ENCODE measurements around the gene PTPN7.
"Not testable (repeated sequence)": the region's sequence is repeated elsewhere in the genome, so short reads cannot be mapped to it uniquely, and the experiment has no call there.

The PTPN7 gene

GRCh38 chr1:202168861-202169260, 8.5 kb upstream of the PTPN7 start:
- Histone ChIP-seq H3K9ac (ENCODE audit: low read length) (no peak overlapping the region), H3K9me2 (replicated peaks; ENCODE audit: insufficient read depth, low read length) (no peaks in the 10 kb centered on the region), H3K9me3 (replicated peaks; ENCODE audit: insufficient read depth, low read length) (no peaks in the 10 kb centered on the region), H3F3A (ENCODE audit: insufficient read depth, low read length) (no peaks in the 10 kb centered on the region), H3K4me3 (ENCODE audit: low read length) (no peak overlapping the region), H3K36me3 (replicated peaks; ENCODE audit: insufficient read depth, low read length) (no peaks in the 10 kb centered on the region), H3K79me2 (ENCODE audit: low read length) (no peaks in the 10 kb centered on the region), H3K27ac (ENCODE audit: low read length) (no peak overlapping the region), H3K4me1 (ENCODE audit: low read length) (no peaks in the 10 kb centered on the region), H3K27me3 (replicated peaks; ENCODE audit: insufficient read depth, low read length) (no peaks in the 10 kb centered on the region), H4K20me1 (ENCODE audit: insufficient read depth, low read length) (no peaks in the 10 kb centered on the region), H3K4me2 (ENCODE audit: low read depth, low read length) (no peak overlapping the region), H2AFZ (ENCODE audit: low read length) (no peak overlapping the region)
- DNase-seq = no peak
- TF ChIP-seq EZH2phosphoT487 (IDR thresholded peaks at IDR 0.05; ENCODE audit: low read length) (no peak), CTCF (IDR thresholded peaks at IDR 0.05; ENCODE audit: low read length) (no peak), EZH2 (optimal IDR thresholded peaks at IDR 0.05; ENCODE audit: low read depth, low read length) (no peak)

- Histone ChIP-seq H4K20me1 (ENCODE audit: insufficient read depth, low read length) (no peaks in the 10 kb centered on the region), H3K9ac (ENCODE audit: low read length) (no peak overlapping the region), H2AFZ (ENCODE audit: low read length) (no peak overlapping the region), H3K4me1 (ENCODE audit: low read length) (no peaks in the 10 kb centered on the region), H3K9me3 (replicated peaks; ENCODE audit: insufficient read depth, low read length) (no peaks in the 10 kb centered on the region), H3K4me3 (ENCODE audit: low read length) (no peak overlapping the region), H3K4me2 (ENCODE audit: low read depth, low read length) (no peak overlapping the region), H3K27me3 (replicated peaks; ENCODE audit: insufficient read depth, low read length) (no peaks in the 10 kb centered on the region), H3K36me3 (replicated peaks; ENCODE audit: insufficient read depth, low read length) (no peaks in the 10 kb centered on the region), H3K27ac (ENCODE audit: low read length) (no peak overlapping the region), H3F3A (ENCODE audit: insufficient read depth, low read length) (no peaks in the 10 kb centered on the region), H3K79me2 (ENCODE audit: low read length) (no peaks in the 10 kb centered on the region), H3K9me2 (replicated peaks; ENCODE audit: insufficient read depth, low read length) (no peaks in the 10 kb centered on the region)
- DNase-seq = no peak
- TF ChIP-seq EZH2phosphoT487 (IDR thresholded peaks at IDR 0.05; ENCODE audit: low read length) (no peak), EZH2 (optimal IDR thresholded peaks at IDR 0.05; ENCODE audit: low read depth, low read length) (no peak), CTCF (IDR thresholded peaks at IDR 0.05; ENCODE audit: low read length) (no peak)
Observed at GRCh38 chr1:202167708-202168415, 7.5 kb upstream of the PTPN7 start.

GRCh38 chr1:202167054-202167453, 6.7 kb upstream of the PTPN7 start:
- H3K27ac ChIP-seq (ENCODE audit: low read length); H3K9me2 ChIP-seq (replicated peaks; ENCODE audit: insufficient read depth, low read length); H3K9ac ChIP-seq (ENCODE audit: low read length); H3F3A ChIP-seq (ENCODE audit: insufficient read depth, low read length); H3K4me2 ChIP-seq (ENCODE audit: low read depth, low read length); H3K36me3 ChIP-seq (replicated peaks; ENCODE audit: insufficient read depth, low read length); H3K4me1 ChIP-seq (ENCODE audit: low read length); H4K20me1 ChIP-seq (ENCODE audit: insufficient read depth, low read length); H3K79me2 ChIP-seq (ENCODE audit: low read length); DNase-seq; H2AFZ ChIP-seq (ENCODE audit: low read length); H3K27me3 ChIP-seq (replicated peaks; ENCODE audit: insufficient read depth, low read length); H3K9me3 ChIP-seq (replicated peaks; ENCODE audit: insufficient read depth, low read length); H3K4me3 ChIP-seq (ENCODE audit: low read length): not testable (repeated sequence)

Data from MM.1S (cell line).